Measurements from ENCODE around the gene NUDT1.

- TF ChIP-seq CTCF (IDR thresholded peaks at IDR 0.05; ENCODE audit: insufficient read depth, low read depth, low read length) = no peak
- no peak for TF ChIP-seq EZH2 (IDR thresholded peaks at IDR 0.05; ENCODE audit: insufficient read depth, low read length)
These were observed 26.2 kb upstream of the NUDT1 start for GRCh38 chr7:2215851-2216250.

Data from astrocyte (in vitro differentiated cells and primary cell).